Activated naive CD4-positive, alpha-beta T cell treated with anti-CD3 and anti-CD28 coated beads for 36 hours (primary cell): Measurements from ENCODE around the gene CEP162. TPM values are rescaled to one million over a fixed set of nuclear protein-coding genes. Genes with fewer than 3 reads are reported as not detected.
A peak's percentile ranks its signal among the peaks of the same experiment; 100 is the strongest.
"Not testable (repeated sequence)": the region's sequence is repeated elsewhere in the genome, so short reads cannot be mapped to it uniquely, and the experiment has no call there.

Experiments used
- CTCF ChIA-PET: fragments of 350-600 bp; sonication (Branson Sonifier 250); formaldehyde crosslinking; loops from one replicate; lab custom pipeline; 2021; ENCODE audit warnings: antibody characterized with exemption; lab: Charles Lee
- DNase-seq: peaks from one replicate; pipeline ENCODE4 v3.0.0-alpha.2; 2020
- H3K27ac Mint-ChIP-seq: one replicate; pipeline ENCODE4 v1.8.0; 2021; ENCODE audit warnings: mild to moderate bottlenecking, mixed read lengths
- H3K27me3 Mint-ChIP-seq: one replicate; pipeline ENCODE4 v1.8.0; 2021; ENCODE audit warnings: low read depth, mixed read lengths
- H3K36me3 Mint-ChIP-seq: one replicate; pipeline ENCODE4 v1.8.0; 2021; ENCODE audit warnings: low read depth, mixed read lengths
- H3K4me1 Mint-ChIP-seq: one replicate; pipeline ENCODE4 v1.8.0; 2021; ENCODE audit warnings: low read depth, mixed read lengths
- H3K4me3 Mint-ChIP-seq: one replicate; pipeline ENCODE4 v1.8.0; 2021; ENCODE audit warnings: mild to moderate bottlenecking, moderate library complexity, mixed read lengths
- H3K9me3 Mint-ChIP-seq: one replicate; pipeline ENCODE4 v1.8.0; 2021; ENCODE audit warnings: mixed read lengths
- intact Hi-C: fragments of 100-400 bp; cut with micrococcal nuclease; formaldehyde crosslinking; loops from one replicate; pipeline ENCODE4 v1.15.1; 2023
- total RNA-seq, 2 experiments: library from RNA; stranded (reverse); gene quantifications; one replicate each; pipeline ENCODE4 v1.2.3, GENCODE V29; 2021

Gene CEP162
- total RNA-seq, 2 experiments from 2014 or later: 4.4 to 5.0 TPM

GRCh38 chr6:84177241-84177640 lies 50.2 kb downstream of the CEP162 start:
- no peak overlapping the region for H3K27ac Mint-ChIP-seq
- no peak for DNase-seq
- peaks cover 29% of the 10 kb centered on the region for H3K36me3 Mint-ChIP-seq
- no peaks in the 10 kb centered on the region for H3K4me1 Mint-ChIP-seq
- CTCF ChIA-PET: no interaction called here
- H3K27me3 Mint-ChIP-seq: no peaks in the 10 kb centered on the region
- no peaks in the 10 kb centered on the region for H3K9me3 Mint-ChIP-seq
- no peak overlapping the region for H3K4me3 Mint-ChIP-seq
- intact Hi-C loops: no loop called here

- H3K9me3 Mint-ChIP-seq: no peaks in the 10 kb centered on the region
- H3K27me3 Mint-ChIP-seq: no peaks in the 10 kb centered on the region
- DNase-seq: no peak
- H3K4me1 Mint-ChIP-seq: no peaks in the 10 kb centered on the region
- H3K27ac Mint-ChIP-seq: no peak overlapping the region
- H3K36me3 Mint-ChIP-seq: peaks cover 28% of the 10 kb centered on the region
- intact Hi-C loops: no loop called here
- H3K4me3 Mint-ChIP-seq: no peak overlapping the region
- CTCF ChIA-PET: no interaction called here
Observed at GRCh38 chr6:84172574-84172973, 54.9 kb downstream of the CEP162 start.

GRCh38 chr6:84172080-84172479 lies 55.4 kb downstream of the CEP162 start:
- H3K27ac Mint-ChIP-seq: no peak overlapping the region
- CTCF ChIA-PET: no interaction called here
- no peak for DNase-seq
- no peak overlapping the region for H3K4me3 Mint-ChIP-seq
- intact Hi-C loops: no loop called here
- no peaks in the 10 kb centered on the region for H3K27me3 Mint-ChIP-seq
- H3K9me3 Mint-ChIP-seq: no peaks in the 10 kb centered on the region
- H3K4me1 Mint-ChIP-seq: no peaks in the 10 kb centered on the region
- peaks cover 27% of the 10 kb centered on the region for H3K36me3 Mint-ChIP-seq

GRCh38 chr6:84167457-84167856 lies 60.0 kb downstream of the CEP162 start:
- no peaks in the 10 kb centered on the region for H3K4me1 Mint-ChIP-seq
- no peaks in the 10 kb centered on the region for H3K27me3 Mint-ChIP-seq
- intact Hi-C loops: no loop called here
- H3K9me3 Mint-ChIP-seq: no peaks in the 10 kb centered on the region
- H3K36me3 Mint-ChIP-seq: peaks cover 28% of the 10 kb centered on the region
- CTCF ChIA-PET: no interaction called here
- H3K27ac Mint-ChIP-seq: no peak overlapping the region
- H3K4me3 Mint-ChIP-seq: no peak overlapping the region
- no peak for DNase-seq

GRCh38 chr6:84166395-84166794 lies 61.0 kb downstream of the CEP162 start:
- no peaks in the 10 kb centered on the region for H3K9me3 Mint-ChIP-seq
- H3K4me3 Mint-ChIP-seq: no peak overlapping the region
- H3K27ac Mint-ChIP-seq: no peak overlapping the region
- H3K4me1 Mint-ChIP-seq: no peaks in the 10 kb centered on the region
- intact Hi-C loops: no loop called here
- no peaks in the 10 kb centered on the region for H3K27me3 Mint-ChIP-seq
- CTCF ChIA-PET: no interaction called here
- DNase-seq: no peak
- peaks cover 27% of the 10 kb centered on the region for H3K36me3 Mint-ChIP-seq

GRCh38 chr6:84164328-84164727 lies 63.1 kb downstream of the CEP162 start:
- intact Hi-C loops, H3K9me3 Mint-ChIP-seq, CTCF ChIA-PET, H3K4me3 Mint-ChIP-seq, H3K27ac Mint-ChIP-seq, H3K4me1 Mint-ChIP-seq, DNase-seq, H3K27me3 Mint-ChIP-seq: not testable (repeated sequence)
- H3K36me3 Mint-ChIP-seq: peaks cover 29% of the 10 kb centered on the region

- CTCF ChIA-PET: interaction anchor here (0.6 kb wide), 2 partner anchors 15 to 81 kb away, joined by 3 to 5 read pairs; no protein-coding TSS in a partner anchor
- intact Hi-C loops: no loop called here
- no peak overlapping the region for H3K27ac Mint-ChIP-seq
- no peaks in the 10 kb centered on the region for H3K27me3 Mint-ChIP-seq
- no peaks in the 10 kb centered on the region for H3K9me3 Mint-ChIP-seq
- DNase-seq: no peak
- H3K36me3 Mint-ChIP-seq: peaks cover 34% of the 10 kb centered on the region
- no peaks in the 10 kb centered on the region for H3K4me1 Mint-ChIP-seq
- no peak overlapping the region for H3K4me3 Mint-ChIP-seq
Observed at GRCh38 chr6:84161190-84161589, 66.3 kb downstream of the CEP162 start.

GRCh38 chr6:84156306-84156705 lies 71.1 kb downstream of the CEP162 start:
- Mint-ChIP-seq H3K4me3 (no peak overlapping the region), H3K27me3 (no peaks in the 10 kb centered on the region), H3K36me3 (peaks cover 48% of the 10 kb centered on the region), H3K9me3 (no peaks in the 10 kb centered on the region), H3K4me1 (no peaks in the 10 kb centered on the region), H3K27ac (no peak overlapping the region)
- intact Hi-C loops: no loop called here
- CTCF ChIA-PET: no interaction called here
- no peak for DNase-seq

GRCh38 chr6:84151669-84152068 lies 75.8 kb downstream of the CEP162 start:
- H3K4me3 Mint-ChIP-seq: no peak overlapping the region
- no peak overlapping the region for H3K27ac Mint-ChIP-seq
- intact Hi-C loops: no loop called here
- H3K36me3 Mint-ChIP-seq: peaks cover 50% of the 10 kb centered on the region
- H3K27me3 Mint-ChIP-seq: no peaks in the 10 kb centered on the region
- H3K4me1 Mint-ChIP-seq: peaks cover 2% of the 10 kb centered on the region
- no peak for DNase-seq
- CTCF ChIA-PET: no interaction called here
- no peaks in the 10 kb centered on the region for H3K9me3 Mint-ChIP-seq

GRCh38 chr6:84150705-84151104 lies 76.7 kb downstream of the CEP162 start:
- no peak overlapping the region for H3K4me3 Mint-ChIP-seq
- no peaks in the 10 kb centered on the region for H3K27me3 Mint-ChIP-seq
- peaks cover 49% of the 10 kb centered on the region for H3K36me3 Mint-ChIP-seq
- peak; percentile 11 for DNase-seq
- CTCF ChIA-PET: no interaction called here
- intact Hi-C loops: no loop called here
- no peaks in the 10 kb centered on the region for H3K9me3 Mint-ChIP-seq
- H3K4me1 Mint-ChIP-seq: peaks cover 2% of the 10 kb centered on the region
- no peak overlapping the region for H3K27ac Mint-ChIP-seq

- Mint-ChIP-seq H3K27ac (no peak overlapping the region), H3K4me1 (no peaks in the 10 kb centered on the region), H3K36me3 (peaks cover 41% of the 10 kb centered on the region), H3K4me3 (no peak overlapping the region), H3K27me3 (no peaks in the 10 kb centered on the region), H3K9me3 (no peaks in the 10 kb centered on the region)
- intact Hi-C loops: loop anchor here (10.0 kb wide), 1 partner anchor 1363 kb away; no protein-coding TSS in a partner anchor
- DNase-seq: no peak
- CTCF ChIA-PET: interaction anchor here (0.7 kb wide), 1 partner anchor 62 kb away, joined by 3 read pairs; no protein-coding TSS in a partner anchor
Observed at GRCh38 chr6:84141521-84141920, 85.9 kb downstream of the CEP162 start.

- intact Hi-C loops: no loop called here
- CTCF ChIA-PET: no interaction called here
- H3K9me3 Mint-ChIP-seq: no peaks in the 10 kb centered on the region
- H3K27ac Mint-ChIP-seq: no peak overlapping the region
- no peaks in the 10 kb centered on the region for H3K27me3 Mint-ChIP-seq
- peaks cover 40% of the 10 kb centered on the region for H3K36me3 Mint-ChIP-seq
- DNase-seq: no peak
- no peaks in the 10 kb centered on the region for H3K4me1 Mint-ChIP-seq
- H3K4me3 Mint-ChIP-seq: no peak overlapping the region
Observed at GRCh38 chr6:84139311-84139710, 88.1 kb downstream of the CEP162 start.

- Mint-ChIP-seq H3K4me1 (no peaks in the 10 kb centered on the region), H3K27me3 (no peaks in the 10 kb centered on the region), H3K27ac (no peak overlapping the region), H3K4me3 (no peak overlapping the region), H3K36me3 (peaks cover 47% of the 10 kb centered on the region), H3K9me3 (no peaks in the 10 kb centered on the region)
- intact Hi-C loops: no loop called here
- CTCF ChIA-PET: no interaction called here
- no peak for DNase-seq
Observed at GRCh38 chr6:84137989-84138575, 89.4 kb downstream of the CEP162 start.
